T-helper 2 cell treated with Interferon-gamma antibody and Interleukin-4, amounts not matched to agents 5 μg/mL and 100 μg/mL, for 36 hours (primary cell): ENCODE measurements around the gene ARL4C.
A peak's percentile ranks its signal among the peaks of the same experiment; 100 is the strongest.

Experiments
- DNase-seq: peaks from one replicate; pipeline ENCODE4 v3.0.0; 2021; ENCODE audit warnings: low spot score
- H3K27ac Mint-ChIP-seq: one replicate; pipeline ENCODE4 v1.8.0; 2021; ENCODE audit warnings: mild to moderate bottlenecking, mixed read lengths
- H3K27me3 Mint-ChIP-seq: one replicate; pipeline ENCODE4 v1.8.0; 2021; ENCODE audit warnings: low read depth, mixed read lengths
- H3K36me3 Mint-ChIP-seq: one replicate; pipeline ENCODE4 v1.8.0; 2021; ENCODE audit warnings: low read depth, mixed read lengths
- H3K4me1 Mint-ChIP-seq: one replicate; pipeline ENCODE4 v1.8.0; 2021; ENCODE audit warnings: low read depth, mixed read lengths
- H3K4me3 Mint-ChIP-seq: one replicate; pipeline ENCODE4 v1.8.0; 2022; ENCODE audit warnings: mild to moderate bottlenecking, moderate library complexity, mixed read lengths
- H3K9me3 Mint-ChIP-seq: one replicate; pipeline ENCODE4 v1.8.0; 2021; ENCODE audit warnings: mixed read lengths

ARL4C gene

GRCh38 chr2:234514873-234515638 is 18.2 kb upstream of the ARL4C start:
- no peaks in the 10 kb centered on the region for H3K9me3 Mint-ChIP-seq
- DNase-seq, result no peak
- H3K4me3 Mint-ChIP-seq, result no peak overlapping the region
- H3K36me3 Mint-ChIP-seq, result no peaks in the 10 kb centered on the region
- H3K4me1 Mint-ChIP-seq, result no peaks in the 10 kb centered on the region
- peaks cover 13% of the 10 kb centered on the region for H3K27me3 Mint-ChIP-seq
- H3K27ac Mint-ChIP-seq, result no peak overlapping the region

GRCh38 chr2:234514099-234514498 is 17.2 kb upstream of the ARL4C start:
- Mint-ChIP-seq H3K27ac (no peak overlapping the region), H3K4me1 (no peaks in the 10 kb centered on the region), H3K4me3 (no peak overlapping the region), H3K36me3 (no peaks in the 10 kb centered on the region), H3K27me3 (peaks cover 19% of the 10 kb centered on the region), H3K9me3 (no peaks in the 10 kb centered on the region)
- DNase-seq, result no peak

- DNase-seq, result no peak
- H3K9me3 Mint-ChIP-seq, result no peaks in the 10 kb centered on the region
Measured at GRCh38 chr2:234512884-234513669, 16.2 kb upstream of the ARL4C start.

GRCh38 chr2:234502919-234503285 is 6.0 kb upstream of the ARL4C start:
- peaks cover 26% of the 10 kb centered on the region for H3K4me1 Mint-ChIP-seq
- no peak for DNase-seq
- H3K27me3 Mint-ChIP-seq, result peaks cover 41% of the 10 kb centered on the region
- no peaks in the 10 kb centered on the region for H3K9me3 Mint-ChIP-seq
- H3K4me3 Mint-ChIP-seq, result no peak overlapping the region
- H3K36me3 Mint-ChIP-seq, result peaks cover 3% of the 10 kb centered on the region
- H3K27ac Mint-ChIP-seq, result no peak overlapping the region

More at GRCh38 chr2:234512884-234513669, 16.2 kb upstream of the ARL4C start:
- no peaks in the 10 kb centered on the region for H3K4me1 Mint-ChIP-seq
- peaks cover 23% of the 10 kb centered on the region for H3K27me3 Mint-ChIP-seq
- H3K4me3 Mint-ChIP-seq, result no peak overlapping the region
- H3K27ac Mint-ChIP-seq, result no peak overlapping the region
- H3K36me3 Mint-ChIP-seq, result no peaks in the 10 kb centered on the region

- Mint-ChIP-seq H3K4me1 (peaks cover 29% of the 10 kb centered on the region), H3K27ac (no peak overlapping the region), H3K9me3 (no peaks in the 10 kb centered on the region)
Measured at GRCh38 chr2:234502285-234502918, 5.5 kb upstream of the ARL4C start.

GRCh38 chr2:234500394-234501006 is 3.6 kb upstream of the ARL4C start:
- Mint-ChIP-seq H3K9me3 (no peaks in the 10 kb centered on the region), H3K4me3 (peak overlapping the region; percentile 30), H3K4me1 (peaks cover 29% of the 10 kb centered on the region), H3K36me3 (peaks cover 14% of the 10 kb centered on the region), H3K27me3 (peaks cover 31% of the 10 kb centered on the region), H3K27ac (no peak overlapping the region)
- DNase-seq, result peak; percentile 70

More at GRCh38 chr2:234502285-234502918, 5.5 kb upstream of the ARL4C start:
- Mint-ChIP-seq H3K27me3 (peaks cover 38% of the 10 kb centered on the region), H3K4me3 (no peak overlapping the region), H3K36me3 (peaks cover 5% of the 10 kb centered on the region)
- no peak for DNase-seq

- H3K4me3 Mint-ChIP-seq, result peak overlapping the region; percentile 79
- peak overlapping the region; percentile 89 for H3K27ac Mint-ChIP-seq
- peaks cover 30% of the 10 kb centered on the region for H3K4me1 Mint-ChIP-seq
- peaks cover 12% of the 10 kb centered on the region for H3K27me3 Mint-ChIP-seq
- peaks cover 42% of the 10 kb centered on the region for H3K36me3 Mint-ChIP-seq
- H3K9me3 Mint-ChIP-seq, result no peaks in the 10 kb centered on the region
- DNase-seq, result no peak
Measured at GRCh38 chr2:234497594-234498235, 834 bp upstream of the ARL4C start.

- peak overlapping the region; percentile 99 for H3K4me3 Mint-ChIP-seq
- peaks cover 55% of the 10 kb centered on the region for H3K36me3 Mint-ChIP-seq
- peaks cover 6% of the 10 kb centered on the region for H3K27me3 Mint-ChIP-seq
- peaks cover 37% of the 10 kb centered on the region for H3K4me1 Mint-ChIP-seq
- peak overlapping the region; percentile 98 for H3K27ac Mint-ChIP-seq
- no peaks in the 10 kb centered on the region for H3K9me3 Mint-ChIP-seq
- DNase-seq, result peak; percentile 59
Measured at GRCh38 chr2:234496055-234496834, 636 bp downstream of the ARL4C start.

GRCh38 chr2:234495251-234496054 is 1.4 kb downstream of the ARL4C start:
- Mint-ChIP-seq H3K4me1 (peaks cover 40% of the 10 kb centered on the region), H3K4me3 (peak overlapping the region; percentile 99), H3K27ac (peak overlapping the region; percentile 98), H3K27me3 (peaks cover 3% of the 10 kb centered on the region), H3K36me3 (peaks cover 61% of the 10 kb centered on the region), H3K9me3 (no peaks in the 10 kb centered on the region)
- no peak for DNase-seq

- Mint-ChIP-seq H3K4me1 (peaks cover 40% of the 10 kb centered on the region), H3K27me3 (peaks cover 3% of the 10 kb centered on the region), H3K4me3 (peak overlapping the region; percentile 99), H3K36me3 (peaks cover 68% of the 10 kb centered on the region), H3K27ac (peak overlapping the region; percentile 98), H3K9me3 (no peaks in the 10 kb centered on the region)
- no peak for DNase-seq
Measured at GRCh38 chr2:234494361-234495250, 2.3 kb downstream of the ARL4C start.

GRCh38 chr2:234493796-234494195 is 3.1 kb downstream of the ARL4C start:
- H3K4me3 Mint-ChIP-seq, result peak overlapping the region; percentile 99
- peak overlapping the region; percentile 98 for H3K27ac Mint-ChIP-seq
- no peaks in the 10 kb centered on the region for H3K9me3 Mint-ChIP-seq
- peaks cover 73% of the 10 kb centered on the region for H3K36me3 Mint-ChIP-seq
- peaks cover 3% of the 10 kb centered on the region for H3K27me3 Mint-ChIP-seq
- H3K4me1 Mint-ChIP-seq, result peaks cover 39% of the 10 kb centered on the region
- no peak for DNase-seq
